Tibial artery (tissue), 4 donors: ENCODE results near the gene IL1R2.

Experiments
- DNase-seq, 2 donors: peaks; one replicate each; pipeline ENCODE4 v3.0.0-alpha.2; 2019
- H3K27ac ChIP-seq, 2 donors: fragments of 200-600 bp; sonication (generic) in 1 of 2; 1 replicate in 1 of 2; 2 replicates in 1 of 2; pipeline ENCODE4 v1.5.1; 2018 to 2019; ENCODE audit warnings: mild to moderate bottlenecking in 1 of 2
- H3K27me3 ChIP-seq, 2 donors: fragments of 200-600 bp; sonication (generic) in 1 of 2; one replicate each; pipeline versions ENCODE4 v1.5.1 to v1.6.0; 2016 to 2019
- H3K36me3 ChIP-seq, 3 donors: fragments of 200-600 bp; sonication (generic) in 2 of 3; one replicate each; pipeline ENCODE4 v1.5.1; 2016 to 2019; ENCODE audit warnings: mild to moderate bottlenecking in 2 of 3
- H3K4me1 ChIP-seq, 4 donors: fragments of 200-600 bp; sonication (generic) in 2 of 4; 1 replicate in 3 of 4; 2 replicates in 1 of 4; pipeline ENCODE4 v1.5.1; 2016 to 2019
- H3K4me3 ChIP-seq, 2 donors: fragments of 200-600 bp; sonication (generic) in 1 of 2; 1 replicate in 1 of 2; 2 replicates in 1 of 2; pipeline ENCODE4 v1.5.1; 2018 to 2019; ENCODE audit warnings: mild to moderate bottlenecking in 2 of 2
- H3K9me3 ChIP-seq, 3 donors: fragments of 200-600 bp; sonication (generic) in 1 of 3; one replicate each; pipeline ENCODE4 v1.5.1; 2016 to 2019
- intact Hi-C: fragments of 100-400 bp; cut with DNase I; formaldehyde crosslinking; loops from one replicate; pipeline ENCODE4 v1.15.0; 2023; ENCODE audit warnings: low total_unique reads
- TF ChIP-seq, protein P1 (sequence below), 2 experiments: fragments of 200-600 bp in 1 of 2; fragments of 450-650 bp in 1 of 2; IDR thresholded peaks; one replicate each; pipeline ENCODE4 v1.5.1; 2017 to 2019; ENCODE audit warnings: antibody characterized with exemption in 2 of 2, mild to moderate bottlenecking in 1 of 2, moderate library complexity in 1 of 2

Gene IL1R2

DNA sequence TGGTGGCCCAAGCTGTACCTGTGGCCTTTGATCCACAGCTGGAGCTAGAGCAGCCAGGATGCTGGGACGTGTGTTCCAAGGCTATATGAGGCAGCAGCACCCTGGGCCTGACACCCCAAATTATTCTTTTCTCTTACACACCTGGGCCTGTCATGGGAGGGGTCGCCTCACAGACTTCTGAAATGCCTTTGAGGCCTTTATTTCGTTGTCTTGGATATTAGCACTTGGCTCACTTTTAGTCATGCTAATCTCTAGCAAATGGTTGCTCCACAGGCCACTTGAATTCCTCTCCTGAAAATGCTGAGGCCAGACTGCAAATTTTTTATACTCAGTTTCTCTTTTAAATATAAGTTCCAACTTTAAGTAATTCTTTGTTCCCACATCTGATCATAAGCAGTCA is 22.0 kb upstream of the IL1R2 start:
- Histone ChIP-seq H3K9me3 (peaks cover 0 to 5% (median 0%) of the 10 kb centered on the region in 3 donors), H3K36me3 (no peaks in the 10 kb centered on the region), H3K27ac (no peak overlapping the region), H3K4me3 (no peak overlapping the region), H3K4me1 (peaks cover 0 to 7% (median 0%) of the 10 kb centered on the region in 4 donors), H3K27me3 (no peaks in the 10 kb centered on the region)
- intact Hi-C loops: no loop called here
- DNase-seq: no peak
- TF ChIP-seq, protein P1, sequence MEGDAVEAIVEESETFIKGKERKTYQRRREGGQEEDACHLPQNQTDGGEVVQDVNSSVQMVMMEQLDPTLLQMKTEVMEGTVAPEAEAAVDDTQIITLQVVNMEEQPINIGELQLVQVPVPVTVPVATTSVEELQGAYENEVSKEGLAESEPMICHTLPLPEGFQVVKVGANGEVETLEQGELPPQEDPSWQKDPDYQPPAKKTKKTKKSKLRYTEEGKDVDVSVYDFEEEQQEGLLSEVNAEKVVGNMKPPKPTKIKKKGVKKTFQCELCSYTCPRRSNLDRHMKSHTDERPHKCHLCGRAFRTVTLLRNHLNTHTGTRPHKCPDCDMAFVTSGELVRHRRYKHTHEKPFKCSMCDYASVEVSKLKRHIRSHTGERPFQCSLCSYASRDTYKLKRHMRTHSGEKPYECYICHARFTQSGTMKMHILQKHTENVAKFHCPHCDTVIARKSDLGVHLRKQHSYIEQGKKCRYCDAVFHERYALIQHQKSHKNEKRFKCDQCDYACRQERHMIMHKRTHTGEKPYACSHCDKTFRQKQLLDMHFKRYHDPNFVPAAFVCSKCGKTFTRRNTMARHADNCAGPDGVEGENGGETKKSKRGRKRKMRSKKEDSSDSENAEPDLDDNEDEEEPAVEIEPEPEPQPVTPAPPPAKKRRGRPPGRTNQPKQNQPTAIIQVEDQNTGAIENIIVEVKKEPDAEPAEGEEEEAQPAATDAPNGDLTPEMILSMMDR (IDR thresholded peaks at IDR 0.05): no peak

DNA sequence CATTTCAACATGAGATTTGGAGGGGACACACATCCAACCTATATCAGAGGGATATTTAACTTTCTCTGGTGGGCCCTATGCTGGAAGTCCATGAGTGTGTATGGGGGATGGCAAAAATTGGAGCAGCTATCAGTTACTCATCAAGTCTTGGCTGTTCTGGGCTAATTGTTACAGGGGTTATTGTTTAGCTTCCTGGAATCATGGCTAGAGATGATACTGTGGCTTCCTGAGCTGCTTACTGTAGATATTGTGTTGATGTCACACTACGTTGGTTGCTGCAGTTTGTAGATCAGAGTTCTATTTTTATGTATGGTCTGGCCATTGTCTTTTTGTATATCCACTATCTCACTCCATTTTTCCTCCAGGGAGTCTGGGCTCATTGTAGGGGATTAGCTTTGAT is 20.9 kb upstream of the IL1R2 start:
- Histone ChIP-seq H3K4me3 (no peak overlapping the region), H3K9me3 (peaks cover 0 to 5% (median 0%) of the 10 kb centered on the region in 3 donors), H3K36me3 (no peaks in the 10 kb centered on the region), H3K27me3 (no peaks in the 10 kb centered on the region), H3K27ac (no peak overlapping the region), H3K4me1 (peaks cover 0 to 7% (median 0%) of the 10 kb centered on the region in 4 donors)
- intact Hi-C loops: no loop called here
- no peak for DNase-seq
- TF ChIP-seq, protein P1 (IDR thresholded peaks at IDR 0.05): no peak

DNA sequence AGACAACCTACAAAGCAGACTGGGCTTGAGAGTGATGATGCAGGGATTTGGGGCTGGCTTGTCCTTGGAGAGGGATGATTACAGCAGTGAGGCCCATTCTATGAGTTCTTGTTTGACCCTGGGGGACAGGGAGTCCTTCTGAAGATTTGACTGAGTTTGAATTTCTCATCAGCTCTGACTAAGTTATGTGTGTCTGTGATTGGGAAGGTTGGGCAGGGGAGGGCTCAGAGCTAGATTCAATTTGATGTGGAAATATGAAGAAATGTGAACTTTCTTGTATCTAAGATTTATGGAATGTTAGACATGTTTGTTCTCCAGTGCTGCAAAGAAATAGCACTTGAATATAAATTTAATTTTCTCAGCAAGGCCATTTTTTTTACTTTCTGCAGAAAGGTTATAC is 19.9 kb upstream of the IL1R2 start:
- peaks cover 0 to 5% (median 0%) of the 10 kb centered on the region in 3 donors for H3K9me3 ChIP-seq
- intact Hi-C loops: no loop called here
- TF ChIP-seq, protein P1 (IDR thresholded peaks at IDR 0.05): no peak
- no peak for DNase-seq
- H3K36me3 ChIP-seq: no peaks in the 10 kb centered on the region
- H3K4me3 ChIP-seq: no peak overlapping the region
- H3K4me1 ChIP-seq: peaks cover 0 to 7% (median 0%) of the 10 kb centered on the region in 4 donors
- no peak overlapping the region for H3K27ac ChIP-seq
- no peaks in the 10 kb centered on the region for H3K27me3 ChIP-seq

DNA sequence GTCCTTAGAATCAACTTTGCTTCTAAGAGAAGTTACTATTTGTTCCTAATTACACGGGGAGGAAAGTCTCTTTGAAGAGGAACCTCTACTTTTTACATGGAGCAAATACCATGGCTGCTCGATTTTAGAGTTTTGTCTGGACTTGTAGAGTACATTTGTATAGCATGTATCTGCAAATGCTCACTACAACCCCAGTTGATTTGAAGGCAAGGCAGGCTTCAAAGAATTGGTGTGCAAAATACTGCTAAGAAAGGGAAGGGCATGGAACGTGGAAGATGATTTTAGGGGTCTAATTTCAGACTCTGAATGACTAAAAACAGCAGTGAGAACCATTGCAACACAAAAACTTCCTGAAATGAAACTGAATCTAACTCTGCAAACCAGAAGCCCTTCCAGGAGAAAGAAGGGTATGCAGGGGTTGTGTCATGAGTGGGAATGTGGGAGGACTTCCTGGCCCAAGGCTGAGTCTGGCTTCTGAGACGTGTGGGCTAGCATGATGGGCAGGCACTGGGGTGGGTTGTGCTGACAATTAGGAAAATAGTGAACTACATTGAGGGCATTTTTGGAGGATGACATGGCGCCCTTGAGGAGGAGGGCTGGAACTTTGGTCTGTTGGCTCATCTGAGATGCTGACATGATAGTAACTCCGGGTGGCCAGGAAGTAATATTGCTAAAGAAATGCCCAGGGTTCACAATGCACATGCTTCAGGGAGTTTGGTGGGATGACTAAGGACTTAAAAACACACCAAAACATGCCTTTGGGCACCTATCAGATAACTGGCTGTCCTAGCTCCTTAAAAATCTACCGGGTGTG is 18.9 kb upstream of the IL1R2 start:
- H3K27ac ChIP-seq: no peak overlapping the region
- no peak for DNase-seq
- H3K9me3 ChIP-seq: peaks cover 0 to 5% (median 0%) of the 10 kb centered on the region in 3 donors
- TF ChIP-seq, protein P1 (IDR thresholded peaks at IDR 0.05): no peak
- H3K36me3 ChIP-seq: no peaks in the 10 kb centered on the region
- H3K4me3 ChIP-seq: no peak overlapping the region
- H3K4me1 ChIP-seq: peaks cover 0 to 7% (median 0%) of the 10 kb centered on the region in 4 donors
- intact Hi-C loops: no loop called here
- no peaks in the 10 kb centered on the region for H3K27me3 ChIP-seq

DNA sequence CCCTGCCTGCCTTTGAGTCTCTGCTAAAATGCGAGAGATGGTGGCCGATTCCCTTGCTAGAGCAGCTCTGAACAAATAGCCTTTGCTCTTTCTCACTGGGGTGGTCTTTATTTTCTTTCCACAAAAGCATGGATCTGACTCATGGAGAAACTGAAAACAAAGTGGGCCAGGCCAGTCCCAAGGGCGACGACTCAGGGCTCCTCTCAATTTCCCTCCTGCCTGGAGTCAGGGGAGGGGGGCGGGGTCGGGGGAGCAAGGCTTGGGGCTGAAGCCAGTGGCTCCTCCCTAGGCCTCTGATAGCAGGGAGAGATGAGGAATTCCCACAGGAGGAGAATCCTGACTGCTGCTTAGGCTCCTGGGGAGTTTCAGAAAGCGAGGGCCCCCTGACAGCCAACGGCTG is 17.1 kb upstream of the IL1R2 start:
- DNase-seq: no peak
- no peak overlapping the region for H3K27ac ChIP-seq
- H3K9me3 ChIP-seq: peaks cover 0 to 5% (median 0%) of the 10 kb centered on the region in 3 donors
- intact Hi-C loops: no loop called here
- H3K4me3 ChIP-seq: no peak overlapping the region
- H3K4me1 ChIP-seq: no peaks in the 10 kb centered on the region
- TF ChIP-seq, protein P1 (IDR thresholded peaks at IDR 0.05): no peak
- H3K36me3 ChIP-seq: no peaks in the 10 kb centered on the region
- H3K27me3 ChIP-seq: no peaks in the 10 kb centered on the region
